Measurements from ENCODE around the gene GNAS-AS1. TPM values are rescaled to one million over a fixed set of nuclear protein-coding genes. Genes with fewer than 3 reads are reported as not detected.

Gene GNAS-AS1
- total and polyA plus RNA-seq, 10 of the 15 experiments (the other 5 are each of a cell fraction or from before 2014, with no cell fraction given), result 0.06 to 2.7 (median 1.2) TPM

- CTCF ChIA-PET, result interaction anchor here (1.3 to 1.5 kb wide), 2 partner anchors 15 to 90 kb away, joined by 3 to 4 read pairs; no protein-coding TSS in a partner anchor
- H3K4me1 ChIP-seq (ENCODE audit: control insufficient read depth, insufficient read depth, low read length), result peaks cover 18% of the 10 kb centered on the region
- FAIRE-seq, result no peak
- TF ChIP-seq, protein P1, sequence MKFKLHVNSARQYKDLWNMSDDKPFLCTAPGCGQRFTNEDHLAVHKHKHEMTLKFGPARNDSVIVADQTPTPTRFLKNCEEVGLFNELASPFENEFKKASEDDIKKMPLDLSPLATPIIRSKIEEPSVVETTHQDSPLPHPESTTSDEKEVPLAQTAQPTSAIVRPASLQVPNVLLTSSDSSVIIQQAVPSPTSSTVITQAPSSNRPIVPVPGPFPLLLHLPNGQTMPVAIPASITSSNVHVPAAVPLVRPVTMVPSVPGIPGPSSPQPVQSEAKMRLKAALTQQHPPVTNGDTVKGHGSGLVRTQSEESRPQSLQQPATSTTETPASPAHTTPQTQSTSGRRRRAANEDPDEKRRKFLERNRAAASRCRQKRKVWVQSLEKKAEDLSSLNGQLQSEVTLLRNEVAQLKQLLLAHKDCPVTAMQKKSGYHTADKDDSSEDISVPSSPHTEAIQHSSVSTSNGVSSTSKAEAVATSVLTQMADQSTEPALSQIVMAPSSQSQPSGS (IDR thresholded peaks at IDR 0.05; ENCODE audit: low read length), result peak; percentile 22; the same call in 1 of the 2 replicates
- 0 out of 2 replicates have a peak, but pooled peaks have one; percentile 30 for TF ChIP-seq MTA2 (IDR thresholded peaks at IDR 0.05; ENCODE audit: low read depth)
- TF ChIP-seq FOXK2 (IDR thresholded peaks at IDR 0.05), result no peak
- no peak for TF ChIP-seq USF2 (IDR thresholded peaks at IDR 0.05; ENCODE audit: borderline replicate concordance, low read depth, low read length)
- no peak for TF ChIP-seq RBBP5 (conservative IDR thresholded peaks at IDR 0.05)
- TF ChIP-seq, protein P2, sequence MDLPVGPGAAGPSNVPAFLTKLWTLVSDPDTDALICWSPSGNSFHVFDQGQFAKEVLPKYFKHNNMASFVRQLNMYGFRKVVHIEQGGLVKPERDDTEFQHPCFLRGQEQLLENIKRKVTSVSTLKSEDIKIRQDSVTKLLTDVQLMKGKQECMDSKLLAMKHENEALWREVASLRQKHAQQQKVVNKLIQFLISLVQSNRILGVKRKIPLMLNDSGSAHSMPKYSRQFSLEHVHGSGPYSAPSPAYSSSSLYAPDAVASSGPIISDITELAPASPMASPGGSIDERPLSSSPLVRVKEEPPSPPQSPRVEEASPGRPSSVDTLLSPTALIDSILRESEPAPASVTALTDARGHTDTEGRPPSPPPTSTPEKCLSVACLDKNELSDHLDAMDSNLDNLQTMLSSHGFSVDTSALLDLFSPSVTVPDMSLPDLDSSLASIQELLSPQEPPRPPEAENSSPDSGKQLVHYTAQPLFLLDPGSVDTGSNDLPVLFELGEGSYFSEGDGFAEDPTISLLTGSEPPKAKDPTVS (IDR thresholded peaks at IDR 0.05; ENCODE audit: low read depth, low read length), result no peak
- TF ChIP-seq, protein P3, sequence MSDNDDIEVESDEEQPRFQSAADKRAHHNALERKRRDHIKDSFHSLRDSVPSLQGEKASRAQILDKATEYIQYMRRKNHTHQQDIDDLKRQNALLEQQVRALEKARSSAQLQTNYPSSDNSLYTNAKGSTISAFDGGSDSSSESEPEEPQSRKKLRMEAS (IDR thresholded peaks at IDR 0.05; ENCODE audit: low read depth, low read length), result peak; percentile 13; the same call in 1 of the 2 replicates
- no peak for TF ChIP-seq SIX5 (IDR thresholded peaks at IDR 0.05; ENCODE audit: low read depth, low read length, severe bottlenecking)
- peak; percentile 80 for TF ChIP-seq POLR2A (IDR thresholded peaks at IDR 0.05; ENCODE audit: low read depth, low read length)
- TF ChIP-seq RAD21 (IDR thresholded peaks at IDR 0.05; ENCODE audit: insufficient read depth, low read depth, low read length), result 0 out of 2 replicates have a peak, but pooled peaks have one; percentile 12
- peak; percentile 59; the same call in 1 of the 2 replicates for TF ChIP-seq SIN3A (IDR thresholded peaks at IDR 0.05; ENCODE audit: low read depth, low read length)
- TF ChIP-seq FOXM1 (IDR thresholded peaks at IDR 0.05; ENCODE audit: low read depth, low read length), result no peak
- TF ChIP-seq CREM (IDR thresholded peaks at IDR 0.05; ENCODE audit: low read depth), result peak; percentile 40; the same call in 1 of the 2 replicates
- TF ChIP-seq HCFC1 (IDR thresholded peaks at IDR 0.05; ENCODE audit: low read length), result 0 out of 2 replicates have a peak, but pooled peaks have one; percentile 4
- 0 out of 2 replicates have a peak, but pooled peaks have one; percentile 56 for TF ChIP-seq HDGF (IDR thresholded peaks at IDR 0.05)
- TF ChIP-seq NBN (IDR thresholded peaks at IDR 0.05), result peak; percentile 79
- no peak for TF ChIP-seq KAT2A (conservative IDR thresholded peaks at IDR 0.05; ENCODE audit: control insufficient read depth, low read depth, low read length)
- TF ChIP-seq CHD1 (IDR thresholded peaks at IDR 0.05; ENCODE audit: low read depth, low read length), result no peak
- no peak for TF ChIP-seq ESRRA (IDR thresholded peaks at IDR 0.05; ENCODE audit: low read length)
These were observed 41.6 kb upstream of the GNAS-AS1 start for GRCh38 chr20:58892141-58892931.

More at GRCh38 chr20:58892141-58892931, 41.6 kb upstream of the GNAS-AS1 start:
- RAD21 ChIA-PET (ENCODE audit: unreplicated experiment), result interaction anchor here (1.3 kb wide), 1 partner anchor 15 kb away, joined by 4 read pairs; no protein-coding TSS in a partner anchor
- Histone ChIP-seq H2AFZ (ENCODE audit: control insufficient read depth, low read depth, low read length) (0 out of 2 replicates have a peak overlapping the region, but pooled peaks have one; percentile 17), H3K27me3 (replicated peaks in 1 of 2; ENCODE audit: control insufficient read depth in 2 of 2, insufficient read depth in 2 of 2, low read length in 1 of 2) (no peaks in the 10 kb centered on the region), H3K27ac (ENCODE audit: control insufficient read depth, insufficient read depth) (peak overlapping the region; percentile 89), H4K20me1 (ENCODE audit: control insufficient read depth, insufficient read depth) (peaks cover 5% of the 10 kb centered on the region; the same call in 1 of the 2 replicates), H3K9ac (ENCODE audit: control insufficient read depth, insufficient read depth, low read length) (peak overlapping the region; percentile 82), H3K4me3 (peak overlapping the region; percentile 94), H3K79me2 (ENCODE audit: control insufficient read depth, insufficient read depth, low read length) (peaks cover 72% of the 10 kb centered on the region), H3K4me2 (ENCODE audit: control insufficient read depth, insufficient read depth) (peak overlapping the region; percentile 86), H3K9me3 (replicated peaks; ENCODE audit: control insufficient read depth, insufficient read depth, low read length) (no peaks in the 10 kb centered on the region), H3K36me3 (ENCODE audit: control insufficient read depth in 2 of 2, insufficient read depth in 2 of 2, low read length in 1 of 2) (peaks cover 0 to 8% of the 10 kb centered on the region in 2 experiments; a peak in 2 of 4 replicates)
- no peak for DNase-seq (ENCODE audit: low read depth, low spot score)
- intact Hi-C loops (cut with micrococcal nuclease; ENCODE audit: unreplicated experiment), result loop anchor here (2.0 kb wide), 3 partner anchors 14 to 140 kb away; partner anchors contain the start of genes ATP5F1E and NELFCD
- peak; percentile 47 for ATAC-seq
- POLR2A ChIA-PET, result interaction anchor here (0.6 to 1.4 kb wide), 4 partner anchors 15 to 92 kb away, joined by 3 to 10 read pairs (median 4); no protein-coding TSS in a partner anchor
- SMC1A ChIA-PET (ENCODE audit: uncharacterized antibody, unreplicated experiment), result no interaction called here
- 1% methylated on average over 22 of the region's 49 CpGs for WGBS (ENCODE audit: insufficient coverage, insufficient replicate concordance, low lambda C conversion rate, missing lambda C conversion rate)
- BruUV-seq (replicated peaks), result no TSS peak
- in situ Hi-C loops (cut with MboI), result no loop called here
